A549 treated with dexamethasone at 1 μM for 4 hours (cell line): ENCODE results near the gene F10. TPM values are rescaled to one million over a fixed set of nuclear protein-coding genes. Genes with fewer than 3 reads are reported as not detected.

Source experiments
- total RNA-seq: library from RNA; stranded (reverse); fragments of 200-300 nt; extraction: Qiagen RNA extraction; gene quantifications from 5 replicates; pipeline ENCODE4 v1.2.3, GENCODE V29; 2022

The F10 gene
- total RNA-seq, result 0.06 to 0.07 TPM in 2 of 5 replicates, not detected in the others

DNA sequence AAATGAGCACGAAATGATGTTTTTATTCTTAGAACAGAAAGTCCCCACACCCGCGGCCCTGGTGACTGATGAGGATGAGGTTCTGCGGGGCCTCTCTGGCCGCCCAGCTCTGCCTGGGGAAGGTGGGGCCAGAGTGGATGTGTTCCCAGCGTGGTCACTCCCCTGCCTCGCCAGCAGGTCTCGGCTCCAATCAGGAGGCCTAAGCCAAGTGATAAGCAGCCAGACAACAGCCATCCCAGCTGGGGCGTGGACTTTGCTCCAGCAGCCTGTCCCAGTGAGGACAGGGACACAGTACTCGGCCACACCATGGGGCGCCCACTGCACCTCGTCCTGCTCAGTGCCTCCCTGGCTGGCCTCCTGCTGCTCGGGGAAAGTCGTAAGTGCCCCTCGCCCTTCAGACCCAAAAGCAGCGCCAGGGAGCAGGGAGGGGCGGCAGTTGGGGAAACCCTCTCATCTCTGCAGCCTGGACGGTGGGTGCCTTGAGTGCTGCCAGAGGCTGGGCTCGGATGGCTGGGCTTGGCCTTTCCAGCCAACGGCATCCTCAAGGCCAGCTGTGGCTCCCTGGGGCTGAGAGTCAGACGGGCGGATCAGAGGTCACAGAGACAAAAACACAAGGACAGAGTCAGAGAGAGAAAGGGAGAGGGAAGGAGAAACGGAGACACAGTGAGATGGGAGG, at the start of gene F10:
Gene F10, plus strand, starts transcription at position 250 of the 676 bp plus-strand sequence. Its CDS starts 57 bp downstream, at position 307.

DNA sequence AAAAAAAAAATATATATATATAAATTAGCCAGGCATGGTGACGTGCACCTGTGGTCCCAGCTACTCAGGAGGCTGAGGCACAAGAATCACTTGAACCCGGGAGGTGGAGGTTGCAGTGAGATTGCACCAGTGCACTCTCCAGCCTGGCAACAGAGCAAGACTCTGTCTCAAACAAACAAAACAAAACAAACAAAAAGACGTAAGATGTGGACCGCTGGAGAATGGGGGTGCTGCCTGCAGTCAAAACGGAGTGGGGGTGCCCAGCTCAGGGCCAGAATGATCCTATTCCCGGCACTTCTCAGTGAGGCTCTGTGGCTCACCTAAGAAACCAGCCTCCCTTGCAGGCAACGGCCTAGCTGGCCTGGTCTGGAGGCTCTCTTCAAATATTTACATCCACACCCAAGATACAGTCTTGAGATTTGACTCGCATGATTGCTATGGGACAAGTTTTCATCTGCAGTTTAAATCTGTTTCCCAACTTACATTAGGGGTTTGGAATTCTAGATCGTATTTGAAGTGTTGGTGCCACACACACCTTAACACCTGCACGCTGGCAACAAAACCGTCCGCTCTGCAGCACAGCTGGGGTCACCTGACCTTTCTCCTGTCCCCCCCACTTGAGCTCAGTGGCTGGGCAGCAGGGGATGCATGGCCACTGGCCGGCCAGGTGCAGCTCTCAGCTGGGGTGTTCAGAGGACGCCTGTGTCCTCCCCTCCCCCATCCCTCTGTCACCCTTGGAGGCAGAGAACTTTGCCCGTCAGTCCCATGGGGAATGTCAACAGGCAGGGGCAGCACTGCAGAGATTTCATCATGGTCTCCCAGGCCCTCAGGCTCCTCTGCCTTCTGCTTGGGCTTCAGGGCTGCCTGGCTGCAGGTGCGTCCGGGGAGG, 17.3 kb upstream of the F10 start, which contains the start of gene F7:
Gene F7, plus strand, starts transcription at position 760 of the 889 bp plus-strand sequence. Its CDS starts 51 bp downstream, at position 811.

DNA sequence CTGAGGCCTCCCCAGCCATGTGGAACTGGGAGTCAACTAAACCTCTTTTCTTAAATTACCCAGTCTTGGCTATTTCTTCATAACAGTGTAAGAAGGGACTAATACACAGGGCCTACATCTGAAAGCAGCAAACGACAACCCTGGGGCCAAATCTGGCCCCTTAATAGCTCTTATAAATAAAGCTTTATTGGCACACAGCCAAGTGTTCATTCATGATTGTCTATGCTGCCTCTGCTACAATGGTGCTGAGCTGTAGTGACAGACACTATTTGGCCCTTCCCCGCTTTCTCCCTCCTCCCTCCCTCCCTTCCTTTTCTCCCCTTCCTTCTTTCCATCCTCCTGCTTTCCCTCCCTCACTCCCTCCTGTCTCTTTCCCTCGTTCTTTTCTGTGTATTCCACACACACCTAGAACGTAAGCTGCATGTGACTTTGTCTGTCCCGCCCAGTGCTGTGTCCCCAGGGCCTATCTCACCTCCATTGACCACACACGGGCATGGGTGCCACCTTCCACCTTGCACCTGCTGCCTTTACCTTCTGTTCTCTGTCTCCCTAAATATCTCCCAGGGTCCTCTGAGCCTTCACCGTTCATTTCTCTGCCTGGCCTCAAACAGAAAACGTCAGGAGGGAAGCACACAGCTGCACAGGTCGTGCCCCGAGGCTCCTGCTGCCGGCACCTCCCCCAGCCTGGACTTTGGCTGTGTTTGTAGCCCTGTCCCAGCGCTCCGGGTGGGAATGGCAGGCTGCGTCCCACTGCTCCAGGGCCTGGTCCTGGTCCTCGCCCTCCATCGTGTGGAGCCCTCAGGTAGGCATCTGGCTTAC, 35.5 kb downstream of the F10 start, which contains the start of gene PROZ:
Gene PROZ, plus strand, starts transcription at position 720 of the 819 bp plus-strand sequence. Its CDS starts 13 bp downstream, at position 733.

Other genes with a start within 250 kb of the F10 start
- 0.27 to 0.53 TPM (median 0.38 TPM) in 5 replicates for gene MCF2L, start 153.6 kb upstream of the F10 start, total RNA-seq
- 0.05 to 0.16 TPM (median 0.07 TPM) in 5 replicates for gene F7, start 17.0 kb upstream of the F10 start, total RNA-seq
- gene PROZ, start 35.8 kb downstream of the F10 start, total RNA-seq, result not detected in 5 replicates
- gene PCID2, start 85.9 kb downstream of the F10 start, total RNA-seq, result 35.1 to 40.3 TPM (median 37.7 TPM) in 5 replicates
- 46.8 to 55.4 TPM (median 51.1 TPM) in 5 replicates for gene CUL4A, start 86.8 kb downstream of the F10 start, total RNA-seq
- gene LAMP1, start 174.4 kb downstream of the F10 start, total RNA-seq, result 71.5 to 96.8 TPM (median 94.8 TPM) in 5 replicates
- 1.9 to 2.2 TPM (median 2.0 TPM) in 5 replicates for gene GRTP1, start 241.3 kb downstream of the F10 start, total RNA-seq